ENCODE data around the gene TCF4. TPM values are rescaled to one million over a fixed set of nuclear protein-coding genes. Genes with fewer than 3 reads are reported as not detected.

The TCF4 gene
- total RNA-seq, 4 donors from 2014 or later: 58.0 to 84.3 (median 68.1) TPM

DNA sequence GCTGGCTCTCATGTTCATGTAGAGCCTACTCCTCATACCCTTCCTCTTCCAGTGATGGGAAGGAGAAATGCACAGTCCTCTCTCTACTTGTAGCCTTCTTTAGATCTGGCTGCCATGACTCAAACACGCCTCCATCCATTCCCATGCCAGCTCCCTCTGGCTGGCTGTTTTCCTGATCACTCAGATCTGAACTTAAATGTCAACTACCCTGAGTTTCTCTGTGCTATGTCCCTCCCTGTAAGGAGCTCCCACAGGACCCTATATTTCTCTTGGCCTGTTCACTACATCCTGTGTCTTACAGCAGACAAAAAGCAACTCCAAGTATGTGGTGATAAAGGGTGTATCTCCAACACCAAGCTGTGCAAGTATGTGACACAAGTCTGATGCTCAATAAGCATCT is 152.4 kb downstream of the TCF4 start:
- H3K27me3 ChIP-seq: no peaks in the 10 kb centered on the region
- intact Hi-C loops (cut with DNase I): no loop called here
- TF ChIP-seq POLR2AphosphoS5 (IDR thresholded peaks at IDR 0.05): no peak
- TF ChIP-seq, protein P1, sequence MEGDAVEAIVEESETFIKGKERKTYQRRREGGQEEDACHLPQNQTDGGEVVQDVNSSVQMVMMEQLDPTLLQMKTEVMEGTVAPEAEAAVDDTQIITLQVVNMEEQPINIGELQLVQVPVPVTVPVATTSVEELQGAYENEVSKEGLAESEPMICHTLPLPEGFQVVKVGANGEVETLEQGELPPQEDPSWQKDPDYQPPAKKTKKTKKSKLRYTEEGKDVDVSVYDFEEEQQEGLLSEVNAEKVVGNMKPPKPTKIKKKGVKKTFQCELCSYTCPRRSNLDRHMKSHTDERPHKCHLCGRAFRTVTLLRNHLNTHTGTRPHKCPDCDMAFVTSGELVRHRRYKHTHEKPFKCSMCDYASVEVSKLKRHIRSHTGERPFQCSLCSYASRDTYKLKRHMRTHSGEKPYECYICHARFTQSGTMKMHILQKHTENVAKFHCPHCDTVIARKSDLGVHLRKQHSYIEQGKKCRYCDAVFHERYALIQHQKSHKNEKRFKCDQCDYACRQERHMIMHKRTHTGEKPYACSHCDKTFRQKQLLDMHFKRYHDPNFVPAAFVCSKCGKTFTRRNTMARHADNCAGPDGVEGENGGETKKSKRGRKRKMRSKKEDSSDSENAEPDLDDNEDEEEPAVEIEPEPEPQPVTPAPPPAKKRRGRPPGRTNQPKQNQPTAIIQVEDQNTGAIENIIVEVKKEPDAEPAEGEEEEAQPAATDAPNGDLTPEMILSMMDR (IDR thresholded peaks at IDR 0.05): no peak
- TF ChIP-seq POLR2A (IDR thresholded peaks at IDR 0.05; ENCODE audit: low read depth): no peak
- TF ChIP-seq EP300 (IDR thresholded peaks at IDR 0.05): no peak

DNA sequence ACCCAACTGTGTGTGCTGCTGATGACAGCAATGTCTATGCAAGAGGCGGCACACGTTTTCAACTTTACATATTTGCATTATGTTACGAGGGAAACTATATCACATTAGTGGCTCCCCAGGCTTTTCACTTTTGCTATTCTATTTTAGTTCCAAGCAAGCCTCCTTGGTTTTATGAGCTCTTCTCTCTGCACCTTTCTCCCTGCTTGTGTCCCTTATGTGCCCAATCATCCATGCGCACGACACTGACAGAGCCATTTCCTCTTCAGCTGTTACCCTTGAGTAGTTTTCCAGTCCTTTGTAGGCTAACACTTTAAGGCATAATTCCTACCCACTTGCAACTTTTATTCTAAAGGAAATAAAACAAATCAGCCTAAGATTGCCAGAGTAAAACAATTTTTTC is 154.3 kb downstream of the TCF4 start:
- Histone ChIP-seq H3K27me3 (no peaks in the 10 kb centered on the region), H3K27ac (replicated peaks in 1 of 4) (no peak overlapping the region), H3K36me3 (no peaks in the 10 kb centered on the region), H3K4me3 (no peak overlapping the region), H3K4me1 (peaks cover 8 to 24% (median 18%) of the 10 kb centered on the region in 4 donors), H3K9me3 (no peaks in the 10 kb centered on the region)
- TF ChIP-seq POLR2A (IDR thresholded peaks at IDR 0.05; ENCODE audit: low read depth) (no peak), POLR2AphosphoS5 (IDR thresholded peaks at IDR 0.05) (no peak), EP300 (IDR thresholded peaks at IDR 0.05) (no peak)
- TF ChIP-seq, protein P1 (IDR thresholded peaks at IDR 0.05): no peak
- DNase-seq (ENCODE audit: extremely low spot score): no peak
- WGBS: 88% methylated on average over 5 of the region's 5 CpGs
- intact Hi-C loops (cut with DNase I): no loop called here

More for the DNA sequence above, 152.4 kb downstream of the TCF4 start:
- H3K4me1 ChIP-seq: peaks cover 1 to 16% (median 11%) of the 10 kb centered on the region in 4 donors
- no peak for DNase-seq (ENCODE audit: extremely low spot score)
- H3K4me3 ChIP-seq: no peak overlapping the region
- H3K9me3 ChIP-seq: no peaks in the 10 kb centered on the region
- no peaks in the 10 kb centered on the region for H3K36me3 ChIP-seq
- WGBS: 88% methylated on average over 1 of the region's 1 CpG
- no peak overlapping the region for H3K27ac ChIP-seq (replicated peaks in 1 of 4)

DNA sequence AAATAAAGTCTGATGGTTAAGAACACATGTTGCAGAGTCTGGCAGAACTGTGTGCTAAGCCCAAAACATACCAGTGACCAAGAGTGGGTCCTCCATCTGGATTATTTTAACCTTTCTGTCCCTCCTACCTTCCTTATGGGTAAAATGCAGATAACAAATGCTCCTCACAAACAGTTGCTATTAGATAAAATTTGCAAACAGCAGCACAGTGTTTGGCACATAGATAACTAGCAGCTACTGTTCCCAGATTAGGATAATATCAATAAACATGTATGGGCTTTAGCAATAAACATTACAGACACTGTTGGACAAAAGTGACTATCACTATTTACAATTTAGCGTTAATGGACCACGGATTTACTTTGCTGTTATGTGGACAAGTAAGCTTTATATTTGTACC is 154.9 kb downstream of the TCF4 start:
- DNase-seq (ENCODE audit: extremely low spot score): no peak
- Histone ChIP-seq H3K27me3 (no peaks in the 10 kb centered on the region), H3K4me1 (peaks cover 8 to 24% (median 18%) of the 10 kb centered on the region in 4 donors), H3K36me3 (no peaks in the 10 kb centered on the region), H3K4me3 (no peak overlapping the region), H3K27ac (replicated peaks in 1 of 4) (no peak overlapping the region), H3K9me3 (no peaks in the 10 kb centered on the region)
- TF ChIP-seq, protein P1 (IDR thresholded peaks at IDR 0.05): no peak
- TF ChIP-seq POLR2A (IDR thresholded peaks at IDR 0.05; ENCODE audit: low read depth): no peak
- TF ChIP-seq EP300 (IDR thresholded peaks at IDR 0.05): no peak
- no peak for TF ChIP-seq POLR2AphosphoS5 (IDR thresholded peaks at IDR 0.05)
- 94% methylated on average over 2 of the region's 2 CpGs for WGBS
- intact Hi-C loops (cut with DNase I): no loop called here

DNA sequence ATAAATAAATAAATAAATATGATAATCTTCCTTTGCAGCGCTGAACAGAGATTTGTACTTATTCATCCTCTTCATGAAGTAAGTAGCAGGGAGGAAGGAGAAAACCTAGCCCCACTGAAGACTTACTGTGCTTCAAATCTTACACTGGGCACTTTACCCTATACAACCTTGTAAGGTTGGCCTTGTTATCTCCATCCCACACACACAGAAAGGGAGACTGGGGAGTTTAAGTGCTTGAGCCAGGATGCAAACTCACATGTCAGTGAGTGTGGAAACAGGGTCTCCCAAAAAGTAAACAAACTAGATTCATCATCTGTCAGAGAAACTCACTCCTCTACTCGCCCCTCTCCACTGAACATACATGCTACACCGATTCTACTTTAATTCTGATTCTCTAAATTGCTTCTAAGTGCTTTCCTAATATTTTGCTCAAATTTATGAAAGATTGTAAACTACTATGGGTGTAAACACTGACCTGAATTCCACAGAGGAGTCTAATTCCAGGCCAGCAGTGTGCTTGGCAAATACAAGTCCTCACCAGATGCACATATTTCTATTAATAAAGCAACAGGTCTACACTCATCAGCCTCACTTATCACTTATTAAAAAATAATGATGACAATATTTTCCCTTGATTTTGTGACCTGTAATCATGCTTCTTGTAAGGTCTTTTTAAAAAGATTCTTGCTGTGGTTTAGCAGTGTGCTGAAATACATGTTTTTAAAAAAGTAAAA is 155.5 kb downstream of the TCF4 start:
- no peaks in the 10 kb centered on the region for H3K9me3 ChIP-seq
- intact Hi-C loops (cut with DNase I): no loop called here
- H3K27ac ChIP-seq (replicated peaks in 1 of 4): no peak overlapping the region
- H3K4me3 ChIP-seq: no peak overlapping the region
- WGBS: 91% methylated on average over 3 of the region's 3 CpGs
- peaks cover 8 to 24% (median 18%) of the 10 kb centered on the region in 4 donors for H3K4me1 ChIP-seq
- H3K36me3 ChIP-seq: no peaks in the 10 kb centered on the region
- H3K27me3 ChIP-seq: no peaks in the 10 kb centered on the region
- TF ChIP-seq, protein P1 (IDR thresholded peaks at IDR 0.05): no peak
- no peak for DNase-seq (ENCODE audit: extremely low spot score)

DNA sequence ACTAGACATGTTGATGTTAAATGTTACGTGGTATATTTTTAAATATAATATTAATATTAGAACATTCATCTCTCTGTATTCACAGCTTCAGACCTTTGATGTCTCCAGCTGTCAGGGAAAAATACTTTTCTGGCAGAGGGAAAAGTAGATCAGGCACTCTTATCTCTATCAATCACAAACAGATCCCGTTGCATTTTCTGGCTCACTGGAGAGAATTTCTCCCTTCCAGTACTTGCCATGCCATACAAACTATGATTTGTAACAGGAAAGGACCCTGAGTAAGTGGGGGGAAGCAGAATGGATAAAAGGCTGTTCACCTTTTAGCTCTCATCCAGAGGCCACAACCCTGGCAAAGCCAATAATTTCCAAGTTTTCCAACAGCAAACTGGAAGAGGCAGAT is 158.0 kb downstream of the TCF4 start:
- Histone ChIP-seq H3K4me3 (no peak overlapping the region), H3K4me1 (peaks cover 8 to 19% (median 18%) of the 10 kb centered on the region in 4 donors), H3K27me3 (no peaks in the 10 kb centered on the region), H3K27ac (replicated peaks in 1 of 4) (no peak overlapping the region), H3K9me3 (no peaks in the 10 kb centered on the region), H3K36me3 (no peaks in the 10 kb centered on the region)
- 40% methylated on average over 2 of the region's 2 CpGs for WGBS
- intact Hi-C loops (cut with DNase I): no loop called here
- DNase-seq (ENCODE audit: extremely low spot score): no peak
- TF ChIP-seq EP300 (IDR thresholded peaks at IDR 0.05): no peak
- TF ChIP-seq POLR2AphosphoS5 (IDR thresholded peaks at IDR 0.05): no peak
- TF ChIP-seq, protein P1 (IDR thresholded peaks at IDR 0.05): no peak
- no peak for TF ChIP-seq POLR2A (IDR thresholded peaks at IDR 0.05; ENCODE audit: low read depth)
